Activated effector memory CD4-positive, alpha-beta T cell treated with anti-CD3 and anti-CD28 coated beads, Interleukin-2, amount 50 U/mL, for 16 hours (primary cell): ENCODE data around the gene OR8B4.
"Not testable (repeated sequence)": the region's sequence is repeated elsewhere in the genome, so short reads cannot be mapped to it uniquely, and the experiment has no call there.

ENCODE experiments used
- DNase-seq: peaks from one replicate; pipeline ENCODE4 v3.0.0-alpha.2; 2020

The OR8B4 gene

DNA sequence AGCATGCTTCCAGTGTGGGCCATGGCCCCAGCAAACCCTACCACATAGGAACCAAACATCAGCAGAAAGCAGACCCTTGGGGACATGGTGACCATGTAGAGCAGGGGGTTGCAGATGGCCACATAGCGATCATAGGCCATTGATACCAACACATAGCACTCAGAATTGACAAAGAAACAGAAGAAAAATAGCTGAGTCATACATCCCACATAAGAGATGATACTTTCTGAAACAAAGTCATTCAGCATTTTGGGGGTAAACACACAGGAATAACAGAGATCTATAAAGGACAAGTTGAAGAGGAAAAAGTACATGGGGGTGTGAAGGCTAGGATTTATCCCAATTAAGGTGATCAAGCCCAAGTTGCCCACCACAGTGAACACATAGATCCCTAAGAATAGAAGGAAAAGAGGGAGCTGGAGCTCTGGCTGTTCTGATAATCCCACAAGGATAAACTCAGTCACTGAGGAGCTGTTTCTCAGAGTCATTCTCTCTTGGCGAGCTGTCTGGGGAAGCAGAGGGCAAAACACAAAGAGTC is at the start of gene OR8B4:
Gene OR8B4 (minus strand): TSS at position 488 of the 538 bp plus-strand sequence. CDS start 0 bp downstream, at position 488.
- DNase-seq, result no peak

GRCh38 chr11:124474079-124474478 is 49.4 kb upstream of the OR8B4 start:
- no peak for DNase-seq

DNA sequence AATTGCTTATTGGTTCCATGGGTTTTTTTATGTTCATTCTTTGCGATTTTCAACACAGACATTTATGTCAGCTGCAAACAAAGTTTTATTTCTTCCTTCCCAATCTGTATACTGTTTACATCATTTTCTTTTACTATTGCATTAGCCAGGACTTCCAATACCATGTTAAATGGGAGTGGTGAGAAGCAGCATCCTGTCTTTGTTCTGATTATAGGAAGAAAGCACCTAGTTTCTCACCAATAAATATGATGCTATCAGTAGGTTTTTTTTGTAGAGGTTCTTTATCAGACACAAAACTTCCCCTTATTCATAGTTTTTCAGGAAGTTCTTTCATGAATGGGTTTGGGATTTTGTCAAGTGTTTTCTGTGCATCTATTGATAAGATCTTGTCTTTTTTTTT is 48.8 kb upstream of the OR8B4 start:
- DNase-seq, result no peak

GRCh38 chr11:124470561-124471227 is 46.0 kb upstream of the OR8B4 start:
- no peak for DNase-seq

GRCh38 chr11:124467381-124467927 is 42.8 kb upstream of the OR8B4 start:
- no peak for DNase-seq

- DNase-seq, result no peak
Measured at GRCh38 chr11:124465368-124465767, 40.7 kb upstream of the OR8B4 start.

DNA sequence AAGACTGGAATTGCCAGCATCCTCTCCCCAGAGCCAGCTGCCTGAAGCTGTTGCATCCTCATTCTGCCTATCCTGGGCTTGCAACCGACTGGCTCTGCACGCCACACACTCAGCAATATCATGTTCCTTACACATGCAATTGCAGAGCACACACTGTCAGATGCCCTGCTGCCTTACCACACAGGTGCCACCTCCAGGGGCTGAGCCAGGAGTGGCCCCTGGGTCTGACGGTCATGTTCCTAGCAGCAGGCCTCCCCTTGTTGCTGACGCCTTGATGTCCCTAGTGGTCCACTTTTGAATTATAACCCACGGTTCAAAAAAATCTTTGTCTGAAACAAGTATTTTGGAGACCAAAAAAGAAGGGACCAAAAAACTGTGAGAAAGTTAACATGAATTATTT is 39.3 kb upstream of the OR8B4 start:
- DNase-seq, result no peak

DNA sequence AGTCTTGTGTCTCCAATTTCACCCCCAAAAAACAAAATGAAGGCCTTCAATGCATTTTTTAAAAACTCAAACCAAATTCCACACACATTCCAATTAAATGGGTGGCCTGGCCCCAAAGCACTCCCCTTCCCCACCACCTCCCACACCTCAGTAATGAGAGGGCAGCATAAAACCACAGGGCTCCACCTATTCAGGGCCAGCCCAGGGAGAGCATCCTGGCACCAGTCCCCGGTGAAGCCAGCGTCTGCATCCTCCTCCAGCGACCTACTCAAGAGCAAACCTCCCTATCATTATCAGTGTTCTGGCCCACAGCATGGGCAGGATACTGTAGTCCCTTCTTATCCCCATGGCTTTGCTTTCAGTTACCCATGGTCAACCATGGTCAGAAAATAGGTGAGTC is 38.7 kb upstream of the OR8B4 start:
- DNase-seq, result no peak

GRCh38 chr11:124460459-124460858 is 35.8 kb upstream of the OR8B4 start:
- no peak for DNase-seq

DNA sequence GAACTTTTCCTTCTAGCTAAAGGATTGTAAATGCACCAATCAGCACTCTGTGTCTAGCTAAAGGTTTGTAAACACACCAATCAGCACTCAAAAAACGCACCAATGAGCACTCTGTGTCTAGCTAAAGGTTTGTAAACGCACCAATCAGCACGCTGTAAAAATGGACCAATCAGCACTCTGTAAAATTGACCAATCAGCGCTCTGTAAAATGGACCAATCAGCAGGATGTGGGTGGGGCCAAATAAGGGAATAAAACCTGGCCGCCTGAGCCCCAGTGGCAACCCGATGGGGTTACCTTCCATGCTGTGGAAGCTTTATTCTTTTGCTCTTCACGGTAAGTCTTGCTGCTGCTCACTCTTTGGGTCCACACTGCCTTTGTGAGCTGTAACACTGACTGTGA is 34.7 kb upstream of the OR8B4 start:
- DNase-seq, result not testable (repeated sequence)

DNA sequence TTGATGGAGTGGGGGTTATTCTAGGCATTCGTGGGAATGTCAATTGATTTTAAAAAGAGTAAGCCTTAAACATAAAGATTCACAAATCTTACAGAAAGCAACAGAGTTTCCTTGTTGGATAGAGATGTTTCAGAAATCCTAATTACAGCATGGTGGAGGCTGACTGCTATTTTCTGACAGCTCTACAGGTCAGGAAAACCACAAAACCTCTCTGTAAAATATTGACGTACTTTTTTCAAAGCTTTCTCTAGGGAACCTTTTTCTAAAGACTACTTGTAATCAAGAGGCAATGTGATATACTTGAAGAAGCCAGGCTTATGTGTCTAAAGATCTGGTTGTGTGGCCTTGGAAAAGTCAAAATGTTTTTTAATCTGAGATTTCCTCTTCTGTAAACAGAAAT is 29.9 kb upstream of the OR8B4 start:
- no peak for DNase-seq

DNA sequence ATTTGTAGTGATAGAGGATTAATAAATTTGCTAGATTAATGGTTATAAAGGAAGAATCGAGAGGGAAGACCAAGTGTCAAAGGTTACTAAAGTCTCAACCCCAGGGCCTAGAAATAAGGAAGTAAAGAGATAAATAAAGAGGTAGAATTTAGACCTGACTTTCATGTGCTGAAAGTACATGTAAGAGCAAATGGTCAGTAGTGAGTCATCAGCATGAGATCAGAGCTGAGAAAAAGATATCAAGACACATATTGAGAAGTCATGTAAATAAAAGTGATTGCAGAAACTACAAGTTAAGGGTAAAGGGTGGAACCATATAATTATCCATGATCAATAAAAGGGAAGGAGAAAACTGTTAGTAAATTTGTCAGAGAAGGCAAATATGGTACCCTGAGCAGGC is 22.2 kb upstream of the OR8B4 start:
- DNase-seq, result no peak

GRCh38 chr11:124445646-124446150 is 21.0 kb upstream of the OR8B4 start, which contains the start of gene OR8B8:
Gene OR8B8, minus strand, starts transcription at chr11:124445696. Its CDS starts 4,611 bp downstream, at chr11:124441085.
- no peak for DNase-seq

DNA sequence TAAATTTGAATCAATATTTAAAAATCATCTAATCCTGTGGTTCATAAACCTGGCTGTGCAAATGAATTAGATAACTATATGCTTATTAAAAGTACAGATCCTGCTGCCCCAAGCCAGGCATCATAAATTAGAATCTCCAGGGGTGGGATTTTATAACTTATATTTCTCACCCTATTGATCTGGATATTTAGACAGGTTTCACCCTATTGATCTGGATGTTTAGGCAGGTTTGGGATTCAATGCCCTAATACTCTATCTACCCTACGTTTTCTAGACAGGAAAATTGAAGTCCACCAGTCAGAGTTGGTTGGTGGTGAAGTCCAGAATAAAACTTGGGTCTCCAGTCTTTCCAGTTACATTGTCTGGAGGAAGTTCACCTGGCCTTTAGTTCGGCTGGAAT is 18.2 kb upstream of the OR8B4 start:
- DNase-seq, result no peak

- DNase-seq, result no peak
Measured at GRCh38 chr11:124442442-124442841, 17.8 kb upstream of the OR8B4 start.

DNA sequence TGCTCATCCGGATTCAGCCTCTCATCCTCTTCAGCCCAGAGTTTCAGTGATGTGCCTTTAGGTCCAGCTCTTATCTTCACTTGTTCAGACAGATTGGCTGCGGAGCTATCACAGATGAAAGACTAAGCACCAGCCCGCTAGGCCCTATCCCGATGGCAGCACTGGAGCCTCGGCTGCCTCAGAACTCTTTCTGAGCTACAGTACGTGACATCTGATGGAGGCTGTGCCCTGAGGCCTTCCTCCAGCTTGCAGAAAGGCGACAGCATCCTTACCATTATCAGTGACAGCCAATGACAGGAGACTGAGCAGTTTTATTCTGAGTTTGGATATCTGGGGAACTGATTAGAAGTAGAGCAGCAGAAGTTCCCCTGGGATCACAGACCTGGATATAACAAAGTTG is 16.8 kb upstream of the OR8B4 start:
- DNase-seq, result no peak

- DNase-seq, result no peak
Measured at GRCh38 chr11:124441081-124441480, 16.4 kb upstream of the OR8B4 start.

- DNase-seq, result no peak
Measured at GRCh38 chr11:124440608-124441007, 15.9 kb upstream of the OR8B4 start.

DNA sequence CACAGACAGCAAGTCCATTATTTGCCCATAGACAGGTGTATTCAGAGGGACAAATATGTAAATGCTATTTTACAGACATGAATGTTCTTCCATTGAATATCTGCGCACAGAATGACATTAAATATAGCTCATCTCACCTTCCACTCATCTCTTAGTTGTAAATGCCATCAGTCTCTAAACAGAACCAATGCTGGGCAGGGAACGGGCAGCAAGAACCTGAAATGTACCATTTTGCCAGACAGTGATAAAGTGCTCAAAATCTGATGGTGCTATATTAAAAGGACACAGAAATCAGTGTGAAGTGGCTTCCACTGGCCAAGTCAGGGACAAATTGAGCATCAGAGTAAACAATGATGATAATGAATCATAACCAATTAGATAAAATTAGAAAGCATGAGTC is 10.0 kb upstream of the OR8B4 start:
- DNase-seq, result no peak

- no peak for DNase-seq
Measured at GRCh38 chr11:124429599-124429998, 4.9 kb upstream of the OR8B4 start.

DNA sequence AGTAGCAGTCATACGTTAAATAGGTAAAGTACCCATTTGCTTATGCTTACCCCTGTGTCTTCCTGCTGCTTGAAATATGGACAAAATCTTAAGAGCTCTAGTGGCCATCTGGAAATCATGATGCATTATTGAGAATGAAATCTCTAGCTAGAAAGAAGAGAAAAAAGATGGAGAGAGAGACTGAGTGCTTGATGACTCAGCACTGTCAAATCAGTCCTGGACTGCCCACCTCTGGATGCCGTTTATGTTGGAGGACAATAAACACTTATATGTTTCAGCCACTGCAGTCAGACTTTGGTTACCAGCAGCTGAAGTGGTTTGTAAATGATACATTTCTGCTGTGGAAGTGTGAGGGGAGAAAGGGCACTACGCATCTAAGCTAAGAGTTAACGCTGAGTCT is 3.6 kb downstream of the OR8B4 start:
- no peak for DNase-seq

DNA sequence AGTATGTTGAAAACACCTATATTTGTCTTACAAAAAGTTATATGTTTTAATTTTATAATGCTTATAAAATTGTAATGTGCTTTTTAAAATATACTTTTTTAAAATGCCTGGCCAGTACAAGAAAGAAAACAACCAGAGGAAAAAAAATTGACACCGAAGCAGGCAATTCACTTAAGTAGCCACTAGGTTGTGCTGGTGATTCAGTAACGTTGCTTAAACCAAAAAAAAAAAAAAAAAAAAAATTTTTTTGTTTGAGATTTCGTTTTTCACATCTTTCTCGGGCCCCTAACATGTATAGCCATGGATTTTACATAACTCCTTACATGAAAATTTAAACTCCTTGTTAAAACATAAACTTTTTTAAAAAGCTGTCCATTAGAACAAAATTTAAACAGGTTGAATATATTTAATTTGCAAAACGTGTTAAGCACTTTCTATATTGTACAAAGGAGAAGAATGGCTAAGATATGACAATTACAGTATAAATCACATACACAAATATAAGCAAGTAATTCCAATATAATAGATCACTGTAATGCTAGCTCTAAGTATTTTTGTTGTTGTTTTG is 9.2 kb downstream of the OR8B4 start:
- no peak for DNase-seq

DNA sequence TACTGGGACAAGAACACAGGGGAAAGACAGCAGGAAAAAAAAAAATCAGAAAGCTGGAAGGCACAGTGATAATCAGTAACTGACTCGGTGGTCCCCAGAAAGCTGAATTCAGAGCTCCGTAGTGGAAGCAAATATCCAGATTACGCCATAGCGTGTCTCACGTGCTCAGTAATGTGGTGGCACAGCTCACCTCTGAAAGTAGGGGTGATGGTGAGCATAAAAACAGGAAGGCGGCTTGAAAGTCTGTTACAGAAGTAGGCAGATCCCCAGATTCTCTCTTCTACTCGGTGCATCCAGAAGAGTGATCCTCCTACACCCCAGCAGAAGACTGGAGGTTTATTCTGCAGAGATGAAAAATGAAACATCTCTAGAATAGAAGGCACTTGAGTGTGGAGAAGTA is 14.8 kb downstream of the OR8B4 start:
- DNase-seq, result no peak

GRCh38 chr11:124405581-124405980 is 19.1 kb downstream of the OR8B4 start:
- no peak for DNase-seq
